ENCODE data around the gene DNAH12. TPM values are rescaled to one million over a fixed set of nuclear protein-coding genes. Genes with fewer than 3 reads are reported as not detected.

The DNAH12 gene
- total and polyA plus RNA-seq, 2 of the 4 experiments (the other 2 are of a cell fraction), result under 0.01 to 0.02 TPM

DNA sequence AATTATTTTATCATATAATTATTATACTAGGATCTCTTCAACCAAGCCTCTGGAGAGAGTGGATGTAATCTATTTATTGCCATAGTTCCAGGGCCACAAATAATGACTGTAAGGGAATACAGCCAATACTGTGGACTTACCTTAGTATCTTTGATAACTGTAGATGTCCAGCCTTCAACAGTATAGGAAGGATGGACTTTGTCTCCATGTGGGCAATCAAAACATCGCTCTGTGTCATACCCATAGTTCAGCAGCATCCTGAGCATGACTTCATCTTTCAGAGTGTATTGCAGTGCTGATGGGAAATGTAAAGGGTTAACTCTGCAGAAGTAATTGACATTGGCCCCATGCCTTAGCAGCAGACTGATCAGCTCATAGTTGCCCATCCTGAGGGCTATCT is 265.9 kb downstream of the DNAH12 start:
- Histone ChIP-seq H3K9ac (ENCODE audit: low read depth, low read length) (no peak overlapping the region), H3K36me3 (ENCODE audit: control insufficient read depth, insufficient read depth, low read length) (peaks cover 4% of the 10 kb centered on the region; the same call in 1 of the 2 replicates), H3K23ac (ENCODE audit: low read depth, low read length) (no peak overlapping the region), H2AK5ac (ENCODE audit: low read depth, low read length) (no peak overlapping the region), H4K5ac (ENCODE audit: low read depth, low read length) (no peak overlapping the region), H2BK120ac (ENCODE audit: low read depth, low read length) (no peak overlapping the region), H4K91ac (ENCODE audit: insufficient read depth, low read depth, low read length) (no peak overlapping the region), H3K9me3 (ENCODE audit: control insufficient read depth, insufficient read depth, low read length) (peaks cover 3% of the 10 kb centered on the region; the same call in 1 of the 2 replicates), H3K79me1 (ENCODE audit: low read depth in 1 of 2, low read length in 2 of 2) (no peaks in the 10 kb centered on the region), H4K20me1 (ENCODE audit: insufficient read depth, low read length) (no peaks in the 10 kb centered on the region), H3K56ac (ENCODE audit: extremely low read depth, insufficient read depth, low read length) (no peak overlapping the region), H3K4me3 (ENCODE audit: insufficient read depth, low read depth, low read length) (no peak overlapping the region), H2BK20ac (ENCODE audit: low read depth, low read length) (no peak overlapping the region), H2AK9ac (replicated peaks; ENCODE audit: low read depth, low read length, poor library complexity) (no peak overlapping the region), H3K9me1 (ENCODE audit: insufficient read depth, low read length) (peaks cover 5% of the 10 kb centered on the region), H3K27me3 (ENCODE audit: control insufficient read depth, insufficient read depth, low read length) (no peaks in the 10 kb centered on the region), H3K4ac (ENCODE audit: low read depth, low read length) (no peak overlapping the region), H3K4me2 (ENCODE audit: low read depth, low read length) (no peak overlapping the region), H3K18ac (ENCODE audit: low read depth, low read length) (no peak overlapping the region), H2BK15ac (ENCODE audit: low read depth, low read length) (no peak overlapping the region), H2AFZ (replicated peaks; ENCODE audit: low read length, poor library complexity) (no peak overlapping the region), H3K14ac (replicated peaks; ENCODE audit: low read depth, low read length) (no peak overlapping the region), H4K8ac (ENCODE audit: low read depth in 2 of 2, low read length in 2 of 2) (no peak overlapping the region), H3K27ac (ENCODE audit: insufficient read depth, low read length) (no peak overlapping the region), H3K4me1 (ENCODE audit: control insufficient read depth, insufficient read depth, low read length) (peaks cover 4% of the 10 kb centered on the region), H2BK5ac (ENCODE audit: low read depth, low read length, poor library complexity, severe bottlenecking) (no peak overlapping the region)
- POLR2A ChIA-PET (ENCODE audit: unreplicated experiment), result no interaction called here
- DNase-seq (peak; percentile 2), ATAC-seq (ENCODE audit: low read depth) (no peak)
- intact Hi-C loops (cut with micrococcal nuclease), result no loop called here
- TF ChIP-seq, protein P1, sequence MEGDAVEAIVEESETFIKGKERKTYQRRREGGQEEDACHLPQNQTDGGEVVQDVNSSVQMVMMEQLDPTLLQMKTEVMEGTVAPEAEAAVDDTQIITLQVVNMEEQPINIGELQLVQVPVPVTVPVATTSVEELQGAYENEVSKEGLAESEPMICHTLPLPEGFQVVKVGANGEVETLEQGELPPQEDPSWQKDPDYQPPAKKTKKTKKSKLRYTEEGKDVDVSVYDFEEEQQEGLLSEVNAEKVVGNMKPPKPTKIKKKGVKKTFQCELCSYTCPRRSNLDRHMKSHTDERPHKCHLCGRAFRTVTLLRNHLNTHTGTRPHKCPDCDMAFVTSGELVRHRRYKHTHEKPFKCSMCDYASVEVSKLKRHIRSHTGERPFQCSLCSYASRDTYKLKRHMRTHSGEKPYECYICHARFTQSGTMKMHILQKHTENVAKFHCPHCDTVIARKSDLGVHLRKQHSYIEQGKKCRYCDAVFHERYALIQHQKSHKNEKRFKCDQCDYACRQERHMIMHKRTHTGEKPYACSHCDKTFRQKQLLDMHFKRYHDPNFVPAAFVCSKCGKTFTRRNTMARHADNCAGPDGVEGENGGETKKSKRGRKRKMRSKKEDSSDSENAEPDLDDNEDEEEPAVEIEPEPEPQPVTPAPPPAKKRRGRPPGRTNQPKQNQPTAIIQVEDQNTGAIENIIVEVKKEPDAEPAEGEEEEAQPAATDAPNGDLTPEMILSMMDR (conservative IDR thresholded peaks at IDR 0.05; ENCODE audit: low read depth, low read length), result no peak
- TF ChIP-seq MAZ (IDR thresholded peaks at IDR 0.05; ENCODE audit: borderline replicate concordance, low read depth, low read length), result no peak
- TF ChIP-seq BHLHE40 (IDR thresholded peaks at IDR 0.05; ENCODE audit: low read depth, low read length), result no peak
- TF ChIP-seq RFX5 (IDR thresholded peaks at IDR 0.05; ENCODE audit: low read depth, low read length), result no peak
- no peak for TF ChIP-seq POLR2A (IDR thresholded peaks at IDR 0.05; ENCODE audit: low read depth, low read length)
- TF ChIP-seq RAD21 (IDR thresholded peaks at IDR 0.05; ENCODE audit: low read length), result no peak
- dilution Hi-C loops (cut with HindIII; ENCODE audit: low sequenced_read_pairs, unreplicated experiment), result no loop called here
- BruUV-seq (replicated peaks), result no TSS peak
- in situ Hi-C loops (cut with MboI; ENCODE audit: low sequenced_read_pairs), result no loop called here
- WGBS, 2 experiments (ENCODE audit: extremely low coverage in 2 of 2, insufficient read length in 1 of 2), result 100% methylated on average over 1 of the region's 1 CpG; no CpG with 5 or more reads in 1 of the 2 experiments
- CTCF ChIA-PET, result no interaction called here

Data from IMR-90 (cell line).